HuH-7.5 (cell line): ENCODE results near the gene RNU7-1.
A peak's percentile ranks its signal among the peaks of the same experiment; 100 is the strongest.

Experiments
- DNase-seq: peaks from one replicate; pipeline ENCODE4 v3.0.0; 2011; ENCODE audit warnings: low spot score

Gene RNU7-1

GRCh38 chr12:6937481-6938352, 5.9 kb upstream of the RNU7-1 start:
- peak; percentile 88 for DNase-seq

GRCh38 chr12:6938353-6939190, 5.0 kb upstream of the RNU7-1 start:
- no peak for DNase-seq

- no peak for DNase-seq
Observed at GRCh38 chr12:6939191-6939540, 4.5 kb upstream of the RNU7-1 start.

GRCh38 chr12:6941267-6941666, 2.3 kb upstream of the RNU7-1 start:
- DNase-seq: no peak

GRCh38 chr12:6941782-6942181, 1.8 kb upstream of the RNU7-1 start:
- no peak for DNase-seq

- DNase-seq: no peak
Observed at GRCh38 chr12:6942331-6942665, 1.3 kb upstream of the RNU7-1 start.

- peak; percentile 97 for DNase-seq
Observed at GRCh38 chr12:6943389-6943721, 261 bp upstream of the RNU7-1 start.

- peak; percentile 86 for DNase-seq
Observed at GRCh38 chr12:6944381-6945186, 968 bp downstream of the RNU7-1 start.

- DNase-seq: no peak
Observed at GRCh38 chr12:6945613-6946012, 2.0 kb downstream of the RNU7-1 start.

GRCh38 chr12:6946033-6946919, 2.7 kb downstream of the RNU7-1 start:
- peak; percentile 95 for DNase-seq

GRCh38 chr12:6946920-6947374, 3.3 kb downstream of the RNU7-1 start:
- DNase-seq: peak; percentile 34

- DNase-seq: no peak
Observed at GRCh38 chr12:6947615-6948014, 4.0 kb downstream of the RNU7-1 start.

GRCh38 chr12:6948873-6949594, 5.4 kb downstream of the RNU7-1 start:
- no peak for DNase-seq

- no peak for DNase-seq
Observed at GRCh38 chr12:6950401-6950801, 6.8 kb downstream of the RNU7-1 start.

GRCh38 chr12:6950811-6951540, 7.4 kb downstream of the RNU7-1 start, which contains the start of gene PTPN6:
Gene PTPN6, plus strand, starts transcription at chr12:6951356. Its CDS starts 157 bp downstream, at chr12:6951513.
- DNase-seq: no peak

GRCh38 chr12:6951551-6952120, 8.0 kb downstream of the RNU7-1 start:
- DNase-seq: no peak

- no peak for DNase-seq
Observed at GRCh38 chr12:6952121-6952862, 8.7 kb downstream of the RNU7-1 start.

GRCh38 chr12:6952863-6953441, 9.3 kb downstream of the RNU7-1 start:
- no peak for DNase-seq
